NCI-H2081 (cell line): Measurements from ENCODE around the gene SIK3.
"Not testable (repeated sequence)": the region's sequence is repeated elsewhere in the genome, so short reads cannot be mapped to it uniquely, and the experiment has no call there.

Source experiments
- DNase-seq, 2 experiments: peaks; one replicate each; lab custom pipeline; 2025; lab: John Stamatoyannopoulos, UW

The SIK3 gene

DNA sequence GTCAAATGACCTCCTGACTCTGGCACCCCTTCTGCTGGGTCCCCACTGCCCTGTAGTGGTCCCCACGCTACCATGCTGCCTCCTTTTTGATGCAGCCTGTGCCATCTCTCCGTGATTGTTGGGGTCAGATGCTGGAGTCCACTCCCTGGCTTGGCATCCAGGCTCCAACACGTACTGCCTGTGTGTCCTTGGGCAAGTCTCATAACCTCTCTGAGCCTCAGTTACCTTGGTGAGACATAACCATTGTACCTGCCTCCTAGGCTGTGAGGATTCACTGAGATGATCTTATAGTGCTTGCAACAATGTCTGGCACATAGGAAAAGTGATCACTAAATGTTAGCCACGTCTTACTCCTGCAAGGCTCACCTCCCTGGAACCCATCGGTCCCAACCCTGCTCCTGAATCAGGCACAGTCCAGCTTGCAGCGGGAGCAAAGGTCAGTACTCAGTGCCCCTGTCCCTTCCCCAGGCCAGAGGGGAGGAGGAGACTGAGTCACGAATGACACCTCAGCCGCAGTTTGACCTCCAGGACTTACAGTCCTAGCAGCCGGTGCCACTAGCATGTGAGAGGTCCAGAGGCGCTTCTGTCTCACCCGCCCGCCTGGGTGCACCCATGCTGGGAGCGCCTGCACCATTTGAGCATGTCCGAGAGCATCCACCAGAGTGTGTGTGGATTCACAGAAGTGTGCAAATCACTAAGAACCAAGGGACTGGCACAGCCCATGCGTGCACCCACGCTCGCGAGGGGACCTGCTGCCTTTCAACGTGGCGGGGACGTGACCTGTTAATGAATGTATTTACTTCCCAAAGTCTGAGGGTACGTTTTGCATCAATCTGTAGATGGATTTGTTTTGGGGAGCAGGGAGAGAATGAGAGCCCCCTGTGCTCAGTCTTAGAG, 272.1 kb downstream of the SIK3 start:
- DNase-seq, result no peak

DNA sequence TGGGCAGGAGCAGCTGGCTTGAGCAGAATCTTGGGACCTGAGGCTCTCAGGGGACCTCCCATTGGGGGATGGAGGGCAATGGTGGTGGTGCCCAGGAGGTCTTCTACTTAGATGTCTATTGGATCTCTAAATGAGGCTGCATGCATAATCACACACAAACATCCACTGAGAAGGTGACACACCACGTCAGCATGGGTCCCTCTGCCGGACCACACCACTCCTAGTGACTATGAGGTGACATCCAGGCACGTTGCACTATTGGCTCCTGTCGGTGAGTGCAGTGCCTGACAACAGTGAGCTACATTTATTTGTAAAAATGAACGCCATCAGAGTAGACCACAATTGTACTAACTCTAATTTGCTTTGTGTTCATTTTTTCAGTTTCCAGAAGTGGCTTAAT, 272.8 kb downstream of the SIK3 start:
- DNase-seq, result no peak

DNA sequence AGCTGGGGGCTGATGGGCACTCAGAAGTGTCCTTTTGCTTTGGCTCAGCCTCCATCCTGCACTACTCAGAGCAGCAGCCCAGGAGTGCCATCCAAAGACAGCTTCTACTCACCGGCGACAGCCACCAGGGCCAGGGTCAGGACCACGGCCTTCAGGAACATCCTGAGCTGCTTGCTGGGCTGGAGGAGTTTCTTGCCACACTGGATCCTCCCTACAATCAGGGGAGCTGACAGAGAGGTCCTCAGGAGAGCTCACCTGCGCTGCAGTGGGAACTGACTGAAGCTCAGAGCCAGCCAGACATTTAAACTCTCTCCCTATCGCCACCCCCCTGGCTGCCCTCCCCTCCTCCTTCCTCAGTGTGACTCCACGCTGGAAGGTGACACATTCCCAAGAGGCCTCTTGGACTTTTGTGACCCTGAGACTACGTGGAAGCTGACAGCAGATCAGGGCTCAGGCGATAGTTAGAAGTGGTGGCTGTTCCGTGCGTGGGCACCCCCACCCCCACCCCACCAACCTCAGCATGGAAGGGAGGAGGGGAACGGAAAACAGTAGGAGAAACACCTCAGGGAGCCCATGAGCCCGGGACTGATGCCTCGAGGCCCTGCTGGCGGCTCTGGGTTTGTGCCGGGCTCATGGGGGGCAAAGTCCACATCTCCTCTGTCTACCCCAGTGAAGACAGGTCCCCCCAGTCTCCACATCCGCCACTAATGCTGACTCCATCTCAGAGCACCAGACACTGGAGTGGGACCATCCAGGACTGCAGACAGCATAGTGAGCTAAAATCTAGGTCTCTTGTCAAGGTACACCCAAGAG, 275.0 kb downstream of the SIK3 start, which contains the start of gene APOA4:
Gene APOA4, minus strand, starts transcription at position 274 of the 813 bp plus-strand sequence. Its CDS starts 113 bp downstream, at position 161.
- no peak for DNase-seq

DNA sequence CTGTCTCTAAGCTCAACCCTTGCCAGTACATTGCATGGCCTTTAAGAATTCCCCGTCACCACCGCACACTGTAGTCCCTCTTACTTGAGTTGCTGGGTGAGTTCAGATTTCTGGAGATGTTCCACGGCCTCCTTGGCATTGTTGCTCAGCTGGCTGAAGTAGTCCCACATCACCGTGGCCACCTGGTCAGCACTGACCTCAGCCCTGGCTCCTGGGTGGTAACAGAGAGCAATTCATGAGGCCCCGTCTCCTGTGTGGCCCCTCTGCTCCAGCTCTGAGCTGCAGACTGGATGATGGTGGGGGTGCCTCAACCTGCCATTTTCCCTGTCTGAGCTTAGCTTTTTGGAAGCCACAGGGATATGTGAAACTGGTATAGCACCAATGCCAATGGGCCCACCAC, 275.7 kb downstream of the SIK3 start:
- no peak for DNase-seq

DNA sequence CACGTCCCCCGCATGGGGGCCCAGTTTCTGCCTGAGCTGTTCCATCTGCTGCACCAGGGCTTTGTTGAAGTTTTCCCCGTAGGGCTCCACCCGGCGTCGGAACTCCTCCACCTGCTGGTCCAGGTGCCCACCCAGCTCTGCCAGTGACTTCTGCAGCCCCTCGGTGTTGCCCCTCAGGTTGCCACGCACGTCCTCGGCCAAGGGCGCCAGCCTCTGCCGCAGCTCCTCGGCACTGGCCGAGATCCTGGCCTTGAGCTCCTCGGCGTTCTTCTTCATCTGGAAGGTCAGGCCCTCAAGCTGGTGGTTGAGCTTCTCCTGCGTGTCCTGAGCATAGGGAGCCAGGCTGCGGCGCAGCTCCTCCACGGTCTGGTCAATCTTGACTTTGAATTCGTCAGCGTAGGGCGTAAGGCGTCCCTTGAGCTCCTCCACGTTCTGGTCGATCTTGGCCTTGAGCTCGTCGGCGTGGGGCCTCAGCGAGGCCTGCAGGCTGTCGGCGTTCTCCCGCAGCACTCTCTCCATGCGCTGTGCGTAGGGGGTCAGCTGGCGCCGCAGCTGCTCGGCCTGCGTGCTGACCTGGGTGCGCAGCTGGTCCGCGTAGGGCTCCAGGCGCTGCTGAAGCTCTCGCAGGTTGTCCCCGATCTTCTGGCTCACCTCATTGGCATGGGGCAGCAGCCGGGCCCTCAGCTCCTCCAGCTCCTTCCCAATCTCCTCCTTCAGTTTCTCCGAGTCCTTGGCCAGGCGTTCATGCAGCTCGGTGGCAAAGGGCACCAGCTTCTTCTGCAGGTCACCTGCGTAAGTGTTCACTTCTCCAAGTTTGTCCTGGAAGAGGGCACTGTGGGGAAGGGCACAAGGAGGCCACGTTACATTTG, 276.9 kb downstream of the SIK3 start:
- DNase-seq, result no peak

DNA sequence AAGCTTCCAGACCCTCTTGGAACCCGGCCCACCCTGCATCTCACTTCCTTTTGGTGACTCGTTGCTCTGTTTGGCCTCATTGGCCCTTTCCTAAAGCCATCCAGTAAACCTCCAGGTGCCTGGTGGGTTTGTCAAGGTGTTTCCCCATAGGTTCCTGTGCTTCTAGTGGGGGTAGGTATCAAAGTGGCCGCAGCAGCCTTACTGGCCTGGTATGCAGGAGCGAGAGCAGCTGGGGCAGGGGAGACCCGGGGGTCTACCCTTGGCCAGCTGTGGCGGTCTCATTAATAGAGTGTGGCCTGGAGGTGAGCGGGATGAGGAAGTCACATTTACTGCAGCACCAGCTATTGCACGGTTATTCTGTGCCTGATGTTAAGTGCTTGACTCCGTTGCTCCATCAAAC, 279.2 kb downstream of the SIK3 start:
- DNase-seq, result no peak

- DNase-seq, result no peak
Measured at GRCh38 chr11:116814502-116814901, 283.7 kb downstream of the SIK3 start.

DNA sequence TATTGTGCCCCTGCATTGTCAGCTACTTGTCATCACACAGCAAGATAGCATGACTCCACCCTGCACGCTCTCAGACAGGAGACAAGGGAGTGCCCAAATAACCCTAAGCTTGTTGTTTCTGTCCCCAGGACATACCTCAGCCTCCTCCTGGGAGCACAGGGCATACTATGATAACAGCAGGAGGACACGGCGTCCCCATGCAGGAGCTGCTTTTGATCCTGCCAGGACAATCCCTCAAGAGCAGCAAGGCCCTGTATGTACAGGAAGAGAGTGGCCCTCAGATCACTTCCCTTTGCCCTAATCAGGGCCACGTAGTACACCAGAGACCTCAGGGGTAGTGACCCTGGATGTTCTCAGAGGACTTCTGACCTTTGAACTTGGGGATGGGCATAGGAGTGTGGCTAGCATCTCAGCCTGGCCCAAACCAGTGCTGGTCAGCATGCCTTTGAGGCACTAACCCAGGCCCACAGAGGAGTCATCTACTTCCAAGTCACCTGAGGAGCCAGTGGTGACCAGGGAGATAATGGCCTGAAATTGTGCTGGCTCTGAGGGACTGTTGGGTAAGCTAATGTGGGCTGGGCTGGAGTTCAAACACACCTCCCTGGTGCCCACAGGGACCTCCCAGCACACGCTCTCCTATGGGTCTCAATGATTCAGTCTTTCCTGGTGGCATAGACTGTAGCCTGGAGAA, 284.3 kb downstream of the SIK3 start:
- DNase-seq, result no peak

DNA sequence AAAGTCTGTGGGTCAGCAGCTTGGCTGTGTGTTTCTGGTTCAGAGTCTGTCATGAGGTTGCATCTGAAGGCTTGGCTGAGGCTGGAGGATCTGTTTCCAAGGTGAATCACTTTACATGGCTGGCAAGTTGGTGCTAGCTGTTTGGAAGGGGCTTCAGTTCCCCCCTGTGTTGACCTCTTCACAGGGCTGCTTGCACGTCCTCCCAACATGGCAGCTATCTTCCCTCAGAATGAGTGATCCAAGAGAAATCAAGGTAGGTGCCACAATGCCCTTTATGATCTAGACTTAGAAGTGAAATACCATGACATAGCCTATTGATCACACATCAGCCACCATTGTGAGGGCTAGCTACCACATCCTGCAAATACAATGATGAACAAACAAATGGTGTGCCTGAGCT, 285.1 kb downstream of the SIK3 start:
- DNase-seq, result no peak

DNA sequence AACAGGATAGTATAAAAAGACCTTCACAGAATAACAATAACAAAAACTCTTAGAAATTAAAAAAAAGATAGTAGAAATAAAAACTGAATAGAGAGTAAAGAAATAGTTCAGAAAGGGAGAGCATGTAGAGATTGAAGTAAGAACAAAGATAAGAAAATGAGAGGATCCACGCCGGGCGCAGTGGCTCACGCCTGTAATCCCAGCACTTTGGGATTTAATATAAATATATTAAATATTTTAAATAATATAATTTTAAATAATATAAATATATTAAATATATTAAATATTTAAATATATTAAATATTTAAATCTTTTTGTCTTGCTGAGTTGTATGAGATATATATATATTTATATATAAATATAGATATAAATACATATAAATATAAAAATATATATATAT, 286.1 kb downstream of the SIK3 start:
- no peak for DNase-seq

DNA sequence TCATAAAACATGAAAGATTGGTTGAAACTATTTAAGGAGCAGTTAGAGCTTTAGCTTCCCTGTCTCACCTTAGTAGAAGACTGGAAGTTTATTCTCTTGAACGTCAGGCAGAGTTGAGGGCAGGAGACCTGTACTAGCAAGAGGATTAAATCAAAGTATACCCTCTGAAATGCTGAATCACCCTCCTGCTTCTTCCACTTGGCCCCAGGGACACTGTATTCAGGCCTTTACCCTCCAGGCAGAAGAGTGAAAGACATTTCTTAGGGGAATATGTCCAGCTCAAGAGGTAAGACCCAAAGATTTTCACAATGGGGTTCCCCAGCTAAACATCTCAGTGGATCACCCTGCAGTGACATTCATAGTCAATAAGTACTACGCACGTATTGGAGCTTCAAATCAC, 287.0 kb downstream of the SIK3 start:
- no peak for DNase-seq

DNA sequence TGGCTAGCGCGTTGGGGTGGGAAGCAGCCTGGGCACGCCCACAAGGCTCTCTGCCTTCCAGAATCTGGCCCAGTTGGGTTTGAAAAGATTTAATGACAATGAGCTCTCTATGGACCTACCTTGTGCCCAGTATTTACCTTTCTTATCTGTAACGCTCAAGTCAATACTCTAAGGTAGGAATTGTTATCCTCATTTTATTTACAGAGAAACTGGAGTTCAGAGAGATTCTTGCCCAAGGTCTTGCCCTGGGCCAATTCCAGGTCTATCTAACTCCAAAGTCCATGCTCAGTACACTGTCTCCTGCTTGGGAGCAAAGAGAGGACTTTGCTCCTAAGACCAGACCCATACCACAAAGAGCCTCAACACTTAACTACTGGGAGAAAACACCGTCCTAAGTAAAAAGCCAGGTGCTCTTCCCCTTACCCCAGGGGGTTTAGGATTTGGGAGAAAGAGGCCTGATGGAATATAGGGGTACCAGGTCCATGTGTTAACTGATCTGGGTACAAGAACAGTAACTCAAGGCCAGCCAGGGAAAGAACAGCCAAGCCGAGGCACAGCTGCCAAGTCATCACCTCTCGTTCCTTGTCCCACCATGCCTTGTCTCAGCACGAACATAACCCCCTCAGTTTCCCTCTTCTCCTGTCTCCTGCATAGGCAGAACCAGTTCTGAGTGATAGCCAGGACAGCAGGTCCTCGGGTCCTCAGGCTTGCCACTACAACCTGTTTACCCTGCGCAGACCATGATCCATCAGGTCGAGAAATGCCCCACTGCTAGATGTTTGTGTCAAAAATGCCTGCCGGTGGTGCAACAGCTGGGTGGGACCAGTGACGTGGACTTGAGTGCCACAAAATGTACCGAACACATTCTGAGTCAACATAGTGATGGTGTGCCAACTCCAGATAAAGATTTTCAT, 289.7 kb downstream of the SIK3 start:
- no peak for DNase-seq

DNA sequence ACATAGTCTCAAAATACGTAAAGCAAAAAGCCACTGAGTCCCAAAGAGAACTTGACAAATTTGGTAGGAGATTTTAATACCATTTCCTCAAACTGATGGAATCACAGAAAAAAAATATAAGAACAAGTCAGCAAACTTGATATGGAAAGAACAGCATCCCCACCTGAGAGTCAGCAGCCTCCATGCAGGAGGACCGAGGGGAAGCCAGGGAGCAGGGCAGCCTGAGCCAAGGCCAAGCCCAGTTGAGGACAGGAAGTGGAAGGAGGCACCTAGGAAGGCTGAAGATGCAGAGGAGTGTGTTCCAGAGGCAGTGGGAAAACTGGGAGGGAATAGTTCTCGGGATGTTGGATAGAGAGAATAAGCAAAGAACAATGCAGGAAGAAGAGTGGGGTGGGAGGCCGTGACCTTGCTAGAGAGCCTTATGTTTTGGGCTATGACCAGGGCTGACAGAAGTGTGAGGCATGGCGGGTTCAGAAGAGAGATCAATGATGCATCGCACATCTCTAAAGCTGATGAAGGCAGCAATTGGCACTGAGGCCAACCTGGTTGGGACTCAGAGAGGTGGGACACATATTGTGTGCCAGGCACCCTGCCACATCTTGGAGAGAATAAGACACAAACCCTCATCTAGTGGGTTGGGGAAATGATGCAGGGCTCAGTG, 290.5 kb downstream of the SIK3 start:
- no peak for DNase-seq

- no peak for DNase-seq
Measured at GRCh38 chr11:116804001-116804400, 294.2 kb downstream of the SIK3 start.

- DNase-seq, result not testable (repeated sequence)
Measured at GRCh38 chr11:116801662-116802061, 296.6 kb downstream of the SIK3 start.

DNA sequence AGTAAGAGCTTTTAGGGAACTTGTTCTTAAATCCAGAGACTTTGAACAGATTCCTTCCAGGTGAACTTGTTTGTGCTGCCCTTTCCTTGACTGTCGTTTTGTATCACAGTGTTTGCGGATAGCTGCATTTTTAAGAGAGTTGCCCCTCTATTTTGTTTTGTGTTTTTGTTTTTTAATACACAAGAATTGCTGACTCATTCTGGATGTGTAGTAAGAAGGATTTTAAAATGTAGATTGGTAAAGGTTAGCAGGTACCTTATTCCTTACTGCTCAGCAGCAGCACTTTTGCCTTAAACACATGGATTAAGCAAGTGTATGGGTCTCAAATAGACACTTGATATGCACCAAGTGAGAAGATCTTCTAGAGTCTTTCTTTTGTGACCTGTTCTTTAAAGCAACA, 297.6 kb downstream of the SIK3 start:
- DNase-seq, result no peak

DNA sequence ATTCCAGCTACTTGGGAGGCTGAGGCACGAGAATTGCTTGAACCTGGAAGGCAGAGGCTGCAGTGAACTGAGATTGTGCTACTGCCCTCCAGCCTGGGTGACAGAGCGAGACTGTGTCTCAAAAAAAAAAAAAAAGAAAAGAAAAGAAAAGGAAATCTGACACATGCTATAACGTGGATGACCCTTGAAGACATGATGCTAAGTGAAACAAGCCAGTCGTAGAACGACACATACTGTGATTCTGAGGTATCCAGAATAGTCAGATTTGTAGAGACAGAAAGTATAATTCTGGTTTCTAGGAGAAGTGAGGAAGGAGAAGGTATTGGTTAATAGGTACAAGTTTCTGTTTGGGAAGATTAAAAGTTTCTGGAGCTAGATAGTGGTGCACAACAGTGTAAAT, 299.9 kb downstream of the SIK3 start:
- DNase-seq, result no peak

- no peak for DNase-seq
Measured at GRCh38 chr11:116797816-116798215, 300.4 kb downstream of the SIK3 start.

GRCh38 chr11:116796548-116796947, 301.7 kb downstream of the SIK3 start:
- DNase-seq, result no peak

- DNase-seq, result no peak
Measured at GRCh38 chr11:116794851-116795250, 303.4 kb downstream of the SIK3 start.
